ENCODE data around the gene CPED1.
"Not testable (repeated sequence)": the region's sequence is repeated elsewhere in the genome, so short reads cannot be mapped to it uniquely, and the experiment has no call there.

CPED1 gene

DNA sequence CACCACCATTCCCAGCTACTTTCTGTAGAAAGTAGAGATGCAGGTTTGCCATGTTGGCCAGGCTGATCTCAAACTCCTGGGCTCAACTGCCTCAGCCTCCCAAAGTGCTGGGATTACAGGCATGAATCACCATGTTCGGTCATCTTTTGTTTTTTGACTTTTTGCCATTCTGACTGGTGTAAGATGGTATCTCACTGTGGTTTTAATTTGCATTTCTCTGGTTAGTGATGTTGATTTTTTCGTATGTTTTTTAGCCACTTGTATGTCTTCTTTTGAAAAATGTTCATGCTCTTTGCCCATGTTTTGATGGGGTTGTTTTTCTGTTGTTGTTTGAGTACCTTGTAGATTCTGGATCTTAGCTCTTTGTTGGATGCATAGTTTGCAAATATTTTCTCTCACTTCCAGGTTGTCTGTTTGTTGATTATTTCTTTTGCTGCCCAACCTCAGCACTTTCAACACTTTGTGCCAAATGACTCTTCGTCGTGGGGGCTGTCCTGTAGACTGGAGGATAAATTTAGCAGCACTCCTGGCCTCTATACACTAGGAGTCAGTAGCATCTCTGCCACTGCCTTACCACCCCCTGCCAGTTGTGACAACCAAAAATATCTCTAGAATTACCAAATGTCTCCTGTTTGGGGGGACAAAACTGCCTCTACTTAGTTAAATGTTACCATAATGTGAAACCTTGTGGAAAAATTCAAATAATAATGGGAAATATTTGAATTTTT lies 6.5 kb upstream of the CPED1 start:
- no peak for DNase-seq
- Histone ChIP-seq H3K9ac (ENCODE audit: low read length) (no peak overlapping the region), H3F3A (ENCODE audit: insufficient read depth, low read length) (no peaks in the 10 kb centered on the region), H3K9me3 (replicated peaks; ENCODE audit: insufficient read depth, low read length) (no peaks in the 10 kb centered on the region), H3K4me1 (ENCODE audit: low read length) (peaks cover 6% of the 10 kb centered on the region; the same call in 1 of the 2 replicates), H3K27me3 (replicated peaks; ENCODE audit: insufficient read depth, low read length) (no peaks in the 10 kb centered on the region), H3K9me2 (replicated peaks; ENCODE audit: insufficient read depth, low read length) (no peaks in the 10 kb centered on the region), H2AFZ (ENCODE audit: low read length) (no peak overlapping the region), H3K79me2 (ENCODE audit: low read length) (no peaks in the 10 kb centered on the region), H3K4me2 (ENCODE audit: low read depth, low read length) (0 out of 2 replicates have a peak overlapping the region, but pooled peaks have one; percentile 5), H3K36me3 (replicated peaks; ENCODE audit: insufficient read depth, low read length) (no peaks in the 10 kb centered on the region), H4K20me1 (ENCODE audit: insufficient read depth, low read length) (no peaks in the 10 kb centered on the region), H3K27ac (ENCODE audit: low read length) (no peak overlapping the region), H3K4me3 (ENCODE audit: low read length) (no peak overlapping the region)
- TF ChIP-seq, protein P1, sequence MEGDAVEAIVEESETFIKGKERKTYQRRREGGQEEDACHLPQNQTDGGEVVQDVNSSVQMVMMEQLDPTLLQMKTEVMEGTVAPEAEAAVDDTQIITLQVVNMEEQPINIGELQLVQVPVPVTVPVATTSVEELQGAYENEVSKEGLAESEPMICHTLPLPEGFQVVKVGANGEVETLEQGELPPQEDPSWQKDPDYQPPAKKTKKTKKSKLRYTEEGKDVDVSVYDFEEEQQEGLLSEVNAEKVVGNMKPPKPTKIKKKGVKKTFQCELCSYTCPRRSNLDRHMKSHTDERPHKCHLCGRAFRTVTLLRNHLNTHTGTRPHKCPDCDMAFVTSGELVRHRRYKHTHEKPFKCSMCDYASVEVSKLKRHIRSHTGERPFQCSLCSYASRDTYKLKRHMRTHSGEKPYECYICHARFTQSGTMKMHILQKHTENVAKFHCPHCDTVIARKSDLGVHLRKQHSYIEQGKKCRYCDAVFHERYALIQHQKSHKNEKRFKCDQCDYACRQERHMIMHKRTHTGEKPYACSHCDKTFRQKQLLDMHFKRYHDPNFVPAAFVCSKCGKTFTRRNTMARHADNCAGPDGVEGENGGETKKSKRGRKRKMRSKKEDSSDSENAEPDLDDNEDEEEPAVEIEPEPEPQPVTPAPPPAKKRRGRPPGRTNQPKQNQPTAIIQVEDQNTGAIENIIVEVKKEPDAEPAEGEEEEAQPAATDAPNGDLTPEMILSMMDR (IDR thresholded peaks at IDR 0.05; ENCODE audit: low read length), result no peak
- TF ChIP-seq EZH2phosphoT487 (IDR thresholded peaks at IDR 0.05; ENCODE audit: low read length) (no peak), EZH2 (optimal IDR thresholded peaks at IDR 0.05; ENCODE audit: low read depth, low read length) (no peak)

DNA sequence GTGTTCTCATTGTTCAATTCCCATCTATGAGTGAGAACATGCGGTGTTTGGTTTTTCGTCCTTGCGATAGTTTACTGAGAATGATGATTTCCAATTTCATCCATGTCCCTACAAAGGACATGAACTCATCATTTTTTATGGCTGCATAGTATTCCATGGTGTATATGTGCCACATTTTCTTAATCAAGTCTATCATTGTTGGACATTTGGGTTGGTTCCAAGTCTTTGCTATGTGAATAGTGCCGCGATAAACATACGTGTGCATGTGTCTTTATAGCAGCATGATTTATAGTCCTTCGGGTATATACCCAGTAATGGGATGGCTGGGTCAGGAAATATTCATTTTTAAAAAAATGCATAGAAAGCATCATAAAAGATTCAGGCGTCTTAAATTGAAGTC lies 4.9 kb upstream of the CPED1 start:
- H3K9ac ChIP-seq (ENCODE audit: low read length); H3K36me3 ChIP-seq (replicated peaks; ENCODE audit: insufficient read depth, low read length); H2AFZ ChIP-seq (ENCODE audit: low read length); H3F3A ChIP-seq (ENCODE audit: insufficient read depth, low read length); DNase-seq; H3K9me3 ChIP-seq (replicated peaks; ENCODE audit: insufficient read depth, low read length); H3K27me3 ChIP-seq (replicated peaks; ENCODE audit: insufficient read depth, low read length); H3K79me2 ChIP-seq (ENCODE audit: low read length); H4K20me1 ChIP-seq (ENCODE audit: insufficient read depth, low read length); H3K4me2 ChIP-seq (ENCODE audit: low read depth, low read length); H3K4me1 ChIP-seq (ENCODE audit: low read length); H3K9me2 ChIP-seq (replicated peaks; ENCODE audit: insufficient read depth, low read length); H3K4me3 ChIP-seq (ENCODE audit: low read length); H3K27ac ChIP-seq (ENCODE audit: low read length): not testable (repeated sequence)

DNA sequence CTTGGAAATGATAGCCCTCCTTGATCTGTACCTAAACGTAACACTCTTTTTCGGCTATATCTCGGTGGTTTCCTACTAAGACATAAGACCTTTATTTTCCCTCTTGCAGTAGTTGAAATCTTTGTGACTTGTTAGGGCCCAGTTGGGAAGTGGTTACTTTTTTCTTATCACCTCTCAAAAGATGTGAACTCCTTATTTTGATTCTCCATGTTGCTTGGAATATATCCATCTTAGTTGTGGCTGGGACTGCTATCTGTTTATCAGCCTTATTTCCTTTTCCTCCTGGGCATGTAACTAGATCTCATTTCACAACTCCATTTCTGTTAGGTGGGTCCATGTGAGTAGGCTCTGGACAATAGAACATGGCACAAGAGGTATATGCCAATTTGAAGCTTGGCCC lies 4.1 kb upstream of the CPED1 start:
- H3K9ac ChIP-seq (ENCODE audit: low read length), result no peak overlapping the region
- H3K27me3 ChIP-seq (replicated peaks; ENCODE audit: insufficient read depth, low read length), result no peaks in the 10 kb centered on the region
- TF ChIP-seq EZH2phosphoT487 (IDR thresholded peaks at IDR 0.05; ENCODE audit: low read length), result no peak
- TF ChIP-seq, protein P1 (IDR thresholded peaks at IDR 0.05; ENCODE audit: low read length), result no peak
- no peak for TF ChIP-seq EZH2 (optimal IDR thresholded peaks at IDR 0.05; ENCODE audit: low read depth, low read length)
- H3K4me2 ChIP-seq (ENCODE audit: low read depth, low read length), result no peak overlapping the region
- H3K9me2 ChIP-seq (replicated peaks; ENCODE audit: insufficient read depth, low read length), result no peaks in the 10 kb centered on the region
- H3K4me1 ChIP-seq (ENCODE audit: low read length), result peaks cover 6% of the 10 kb centered on the region
- no peaks in the 10 kb centered on the region for H3K36me3 ChIP-seq (replicated peaks; ENCODE audit: insufficient read depth, low read length)
- no peak overlapping the region for H2AFZ ChIP-seq (ENCODE audit: low read length)
- no peaks in the 10 kb centered on the region for H3K79me2 ChIP-seq (ENCODE audit: low read length)
- no peak overlapping the region for H3K27ac ChIP-seq (ENCODE audit: low read length)
- no peaks in the 10 kb centered on the region for H3K9me3 ChIP-seq (replicated peaks; ENCODE audit: insufficient read depth, low read length)
- H3F3A ChIP-seq (ENCODE audit: insufficient read depth, low read length), result peaks cover 16% of the 10 kb centered on the region
- no peak for DNase-seq
- no peaks in the 10 kb centered on the region for H4K20me1 ChIP-seq (ENCODE audit: insufficient read depth, low read length)
- H3K4me3 ChIP-seq (ENCODE audit: low read length), result no peak overlapping the region

DNA sequence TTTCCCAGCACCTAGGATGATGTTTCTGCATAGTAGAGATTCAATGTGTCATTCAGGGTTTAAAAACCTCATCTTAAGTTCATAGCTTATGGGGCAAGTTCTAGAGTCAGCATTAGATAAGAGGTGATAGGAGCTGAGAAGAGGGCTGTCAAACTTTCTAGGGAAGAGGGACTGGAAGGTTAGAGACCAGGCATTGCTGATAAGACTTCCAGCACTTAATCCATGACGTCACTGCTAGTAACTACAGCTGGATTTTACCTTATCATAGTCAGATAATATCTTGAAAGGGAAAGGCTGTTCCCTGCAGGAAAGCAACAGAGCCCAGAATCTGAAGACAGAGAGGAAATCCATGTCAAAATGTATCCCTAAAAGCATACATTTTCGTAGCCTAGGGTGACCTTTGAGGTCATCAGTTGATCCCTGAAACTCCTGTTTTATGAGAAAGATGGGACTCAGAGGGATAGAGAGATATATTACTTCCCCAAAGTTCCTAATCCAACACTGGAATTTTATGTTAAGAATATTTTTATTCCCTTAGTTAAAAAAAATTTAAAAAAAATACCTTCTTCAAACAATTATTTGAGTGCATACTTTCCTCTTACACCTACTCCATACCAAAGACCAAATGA lies 3.3 kb upstream of the CPED1 start:
- Histone ChIP-seq H3K27ac (ENCODE audit: low read length) (no peak overlapping the region), H3K4me2 (ENCODE audit: low read depth, low read length) (no peak overlapping the region), H4K20me1 (ENCODE audit: insufficient read depth, low read length) (no peaks in the 10 kb centered on the region), H3K4me3 (ENCODE audit: low read length) (no peak overlapping the region), H3K9me3 (replicated peaks; ENCODE audit: insufficient read depth, low read length) (no peaks in the 10 kb centered on the region), H3F3A (ENCODE audit: insufficient read depth, low read length) (peaks cover 24% of the 10 kb centered on the region), H3K9ac (ENCODE audit: low read length) (no peak overlapping the region), H3K4me1 (ENCODE audit: low read length) (peaks cover 14% of the 10 kb centered on the region), H3K36me3 (replicated peaks; ENCODE audit: insufficient read depth, low read length) (no peaks in the 10 kb centered on the region), H3K9me2 (replicated peaks; ENCODE audit: insufficient read depth, low read length) (no peaks in the 10 kb centered on the region), H2AFZ (ENCODE audit: low read length) (no peak overlapping the region), H3K79me2 (ENCODE audit: low read length) (no peaks in the 10 kb centered on the region), H3K27me3 (replicated peaks; ENCODE audit: insufficient read depth, low read length) (no peaks in the 10 kb centered on the region)
- no peak for DNase-seq
- TF ChIP-seq, protein P1 (IDR thresholded peaks at IDR 0.05; ENCODE audit: low read length), result no peak
- TF ChIP-seq EZH2 (optimal IDR thresholded peaks at IDR 0.05; ENCODE audit: low read depth, low read length) (no peak), EZH2phosphoT487 (IDR thresholded peaks at IDR 0.05; ENCODE audit: low read length) (no peak)
